NCI-H345 treated with DMSO at 0.1 percent for 48 hours (cell line): ENCODE data around the gene RSPH10B2.
A peak's percentile ranks its signal among the peaks of the same experiment; 100 is the strongest.
"Not testable (repeated sequence)": the region's sequence is repeated elsewhere in the genome, so short reads cannot be mapped to it uniquely, and the experiment has no call there.

Source experiments
- DNase-seq: peaks from one replicate; lab custom pipeline; 2025; ENCODE audit not compliant: unreplicated experiment; lab: John Stamatoyannopoulos, UW

Gene RSPH10B2

DNA sequence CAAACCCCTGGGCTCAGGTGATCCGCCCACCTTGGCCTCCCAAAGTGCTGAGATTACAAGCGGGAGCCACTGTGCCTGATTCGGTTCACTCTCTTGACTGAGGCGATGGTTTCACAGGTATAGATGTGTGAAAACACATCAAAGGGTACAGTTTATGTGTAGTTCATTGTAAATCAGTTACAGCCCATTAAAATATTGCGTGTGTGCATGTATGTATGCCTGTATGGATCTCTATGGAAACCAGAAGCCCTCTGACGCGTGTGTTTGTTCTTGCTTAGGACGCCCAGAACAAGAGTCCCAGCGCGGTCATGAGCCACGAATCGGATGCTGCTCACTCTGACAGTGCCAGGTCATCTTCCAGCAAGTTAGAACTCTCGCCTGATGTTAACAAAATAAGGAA lies 35.5 kb downstream of the RSPH10B2 start:
- not testable (repeated sequence) for DNase-seq

DNA sequence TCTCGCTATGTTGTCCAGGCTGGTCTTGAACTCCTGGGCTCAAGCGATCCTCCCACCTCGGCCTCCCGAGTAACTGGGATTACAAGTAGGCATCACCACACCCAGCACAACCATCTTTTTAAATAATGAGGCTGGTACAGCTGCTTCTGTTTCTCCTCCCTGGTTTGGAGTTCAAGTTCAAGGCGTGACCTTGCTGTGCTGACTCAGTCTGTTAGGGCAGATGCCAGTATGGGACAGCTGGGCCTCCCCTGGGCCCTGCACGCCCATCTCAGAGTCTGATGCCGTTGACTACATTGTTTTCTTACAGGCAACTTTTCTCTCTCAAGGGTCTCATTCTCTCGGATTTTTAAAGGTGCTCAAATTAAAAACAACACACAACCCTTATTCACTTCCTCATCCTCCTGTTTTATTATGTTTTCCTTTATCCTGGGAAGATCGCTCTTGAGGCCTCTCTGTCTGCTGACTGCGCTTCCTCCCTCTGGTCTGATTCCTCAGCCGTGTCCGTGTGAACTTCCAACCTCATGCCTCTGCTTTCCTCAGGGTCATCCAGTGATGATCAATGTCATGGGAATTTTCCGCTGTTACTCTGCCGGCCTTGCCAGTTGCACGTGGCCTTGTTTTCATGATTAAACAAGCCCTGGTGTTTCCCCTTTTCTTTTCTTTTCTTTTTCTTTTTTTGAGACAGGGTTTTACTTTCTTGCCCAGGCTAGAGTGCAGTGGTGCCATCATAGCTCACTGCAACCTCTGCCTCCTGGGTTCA lies 38.4 kb downstream of the RSPH10B2 start:
- not testable (repeated sequence) for DNase-seq

DNA sequence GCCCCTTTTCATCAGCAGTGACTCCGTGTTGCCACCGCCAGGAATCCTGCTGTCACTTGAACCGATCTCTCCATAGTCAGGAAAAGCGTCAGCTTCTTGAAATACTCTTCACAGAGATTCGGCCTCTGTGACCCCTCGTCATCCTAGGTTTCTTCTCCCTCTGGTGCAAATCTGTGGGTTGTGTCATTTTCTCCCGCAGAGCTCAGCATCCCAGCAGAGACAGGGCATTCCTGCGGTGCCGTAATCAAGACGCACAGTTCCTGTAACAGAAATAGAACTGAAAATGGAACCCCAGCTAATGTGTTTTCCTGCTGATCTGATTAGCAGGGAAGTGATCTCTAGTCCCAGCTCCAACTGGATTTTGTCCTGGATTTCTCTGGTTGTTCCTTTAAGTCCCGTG lies 40.4 kb downstream of the RSPH10B2 start:
- not testable (repeated sequence) for DNase-seq

DNA sequence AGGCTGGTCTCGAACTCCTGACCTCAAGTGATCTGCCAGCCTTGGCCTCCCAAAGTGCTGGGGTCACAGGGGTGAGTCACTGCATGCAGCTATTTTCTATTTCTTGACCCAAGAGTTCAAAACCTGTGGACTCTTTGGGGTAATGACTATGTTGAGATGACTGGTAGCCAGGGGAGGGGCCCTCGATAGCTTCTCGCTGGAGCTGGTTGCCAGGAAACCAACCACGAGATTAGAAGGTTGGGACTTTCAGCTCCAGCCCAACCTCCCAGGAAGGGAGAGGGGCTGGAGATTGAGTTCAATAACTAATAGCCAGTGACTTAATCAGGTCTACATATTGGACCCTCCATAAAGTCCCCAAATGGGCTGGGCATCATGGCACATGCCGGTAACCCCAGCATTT lies 43.3 kb downstream of the RSPH10B2 start:
- DNase-seq, result not testable (repeated sequence)

DNA sequence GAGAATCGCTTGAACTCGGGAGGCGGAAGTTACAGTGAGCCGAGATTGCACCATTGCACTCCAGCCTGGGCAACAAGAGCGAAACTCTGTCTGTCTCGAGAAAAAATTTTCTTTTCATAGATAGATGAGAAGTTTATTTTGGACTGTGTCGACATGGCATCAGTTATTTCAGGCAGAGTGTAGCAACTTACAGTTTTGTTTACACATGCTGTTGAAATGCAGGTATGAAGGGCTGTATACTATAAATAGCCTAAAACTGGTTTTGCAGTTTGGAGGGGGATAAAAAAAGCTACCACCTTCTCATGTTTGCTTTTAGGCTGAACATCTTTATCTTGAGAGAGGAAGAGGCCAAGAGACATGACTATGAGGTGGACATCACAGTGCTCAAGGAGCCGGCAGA lies 44.1 kb downstream of the RSPH10B2 start:
- DNase-seq, result not testable (repeated sequence)

DNA sequence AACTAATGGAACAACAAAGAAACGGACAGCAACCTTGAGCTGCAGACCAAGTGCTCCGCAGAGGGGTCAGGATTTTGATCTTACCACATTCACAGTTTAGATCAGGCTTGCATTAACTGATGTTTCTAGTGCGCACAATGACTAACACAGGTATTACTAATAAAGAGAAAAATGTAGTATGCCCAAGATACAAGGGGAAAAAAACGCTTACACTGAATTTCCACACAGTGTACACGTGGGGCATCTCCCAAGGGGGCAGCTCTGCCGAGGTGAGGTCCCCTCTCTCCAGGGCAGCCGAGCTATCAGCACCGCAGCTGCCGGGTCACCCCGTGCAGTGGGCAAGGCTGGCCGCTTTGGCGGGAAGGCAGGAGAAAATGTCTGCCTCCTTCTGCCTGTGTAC lies 46.0 kb downstream of the RSPH10B2 start:
- DNase-seq, result not testable (repeated sequence)

DNA sequence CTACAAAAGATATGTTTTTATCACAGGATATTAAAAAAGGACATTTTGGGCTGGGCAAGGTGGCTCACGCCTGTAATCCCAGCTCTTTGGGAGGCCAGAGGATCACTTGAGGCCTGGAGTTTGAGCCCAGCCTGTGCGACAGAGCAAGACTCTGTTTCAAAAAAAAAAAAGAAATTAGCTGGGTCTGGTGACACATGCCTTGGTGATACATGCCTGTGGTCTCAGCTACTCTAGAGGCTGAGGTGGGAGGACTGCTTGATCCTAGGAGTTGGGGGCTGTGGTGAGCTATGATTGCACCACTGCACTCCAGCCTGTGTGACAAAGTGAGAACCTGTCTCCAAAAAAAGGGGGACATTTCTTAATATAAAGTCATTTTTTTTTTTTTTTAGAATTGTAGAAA lies 46.4 kb downstream of the RSPH10B2 start:
- not testable (repeated sequence) for DNase-seq

DNA sequence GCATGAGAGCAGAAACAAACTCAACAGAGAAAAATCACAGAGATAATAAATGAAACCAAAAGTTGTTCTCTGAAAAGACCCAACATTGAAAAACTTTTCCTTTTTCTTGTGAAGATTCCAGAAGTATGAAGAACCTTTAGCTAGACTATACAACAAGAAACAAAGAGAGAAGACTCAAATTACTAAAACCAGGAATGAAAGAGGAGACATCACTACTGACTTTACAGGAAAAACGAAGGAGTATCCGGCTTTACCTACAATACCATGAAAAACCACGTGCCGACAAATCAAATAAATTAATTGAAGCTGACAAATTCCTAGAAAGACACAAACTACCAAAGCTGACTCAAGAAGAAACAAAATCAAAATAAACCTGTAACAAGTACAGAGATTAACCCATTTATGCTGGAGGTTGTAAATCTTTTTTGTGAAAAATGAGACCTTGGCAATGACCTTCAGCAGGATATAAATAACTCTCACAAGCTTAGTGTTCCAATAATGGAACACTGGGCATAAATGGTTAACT lies 53.6 kb downstream of the RSPH10B2 start:
- DNase-seq, result not testable (repeated sequence)

DNA sequence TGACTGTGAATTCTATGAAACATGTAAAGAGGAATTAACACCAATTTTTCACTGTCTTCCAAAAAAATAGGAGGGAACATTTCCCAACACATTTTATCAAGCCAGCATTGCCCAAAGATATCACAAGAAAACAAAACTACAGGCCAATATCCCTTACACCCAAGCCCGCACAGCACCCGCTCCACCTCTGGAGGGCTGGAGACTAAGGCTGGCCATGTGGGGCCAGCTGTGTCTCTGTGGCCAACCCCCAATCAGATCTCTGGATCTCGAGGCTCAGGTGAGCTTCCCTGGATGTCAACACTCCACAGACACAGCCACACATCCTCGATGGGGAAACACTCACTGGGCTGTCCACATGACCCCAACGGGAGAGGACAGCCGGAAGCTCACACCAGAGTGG lies 54.1 kb downstream of the RSPH10B2 start:
- not testable (repeated sequence) for DNase-seq

DNA sequence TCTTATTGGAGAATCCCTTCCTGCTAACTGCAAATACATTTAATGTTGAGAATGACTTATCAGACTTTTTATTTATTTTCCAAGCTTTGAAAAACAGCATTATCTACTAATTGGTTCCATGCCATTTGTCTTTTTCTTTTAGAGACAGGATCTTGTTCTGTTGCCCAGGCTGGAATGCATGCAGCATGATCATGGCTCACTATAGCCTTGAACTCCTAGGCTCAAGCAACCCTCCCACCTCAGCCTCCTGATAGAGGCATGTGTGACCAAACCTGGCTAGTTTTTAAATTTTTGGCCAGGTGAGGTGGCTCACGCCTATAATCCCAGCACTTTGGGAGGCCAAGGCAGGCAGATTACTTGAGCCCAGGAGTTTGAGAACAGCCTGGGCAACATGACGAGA lies 59.1 kb downstream of the RSPH10B2 start:
- DNase-seq, result not testable (repeated sequence)

DNA sequence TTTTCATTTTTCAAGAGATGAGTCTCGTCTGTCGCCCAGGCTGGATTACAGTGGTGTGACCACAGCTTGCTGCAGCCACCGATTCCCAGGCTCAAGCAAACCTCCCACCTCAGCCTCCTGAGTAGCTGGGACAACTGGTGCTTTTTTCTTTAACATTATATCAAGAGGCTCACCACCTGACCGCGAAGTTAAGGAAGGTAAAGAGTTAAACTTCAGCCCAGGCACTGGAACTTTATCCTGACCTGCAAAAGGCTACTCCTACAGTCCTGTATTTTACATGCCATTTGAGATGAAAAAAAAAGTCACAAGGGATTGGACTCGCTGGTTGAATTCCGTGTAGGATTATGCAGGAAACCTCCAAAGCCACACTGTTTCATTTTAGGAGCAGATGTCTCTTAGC lies 61.6 kb downstream of the RSPH10B2 start:
- not testable (repeated sequence) for DNase-seq

DNA sequence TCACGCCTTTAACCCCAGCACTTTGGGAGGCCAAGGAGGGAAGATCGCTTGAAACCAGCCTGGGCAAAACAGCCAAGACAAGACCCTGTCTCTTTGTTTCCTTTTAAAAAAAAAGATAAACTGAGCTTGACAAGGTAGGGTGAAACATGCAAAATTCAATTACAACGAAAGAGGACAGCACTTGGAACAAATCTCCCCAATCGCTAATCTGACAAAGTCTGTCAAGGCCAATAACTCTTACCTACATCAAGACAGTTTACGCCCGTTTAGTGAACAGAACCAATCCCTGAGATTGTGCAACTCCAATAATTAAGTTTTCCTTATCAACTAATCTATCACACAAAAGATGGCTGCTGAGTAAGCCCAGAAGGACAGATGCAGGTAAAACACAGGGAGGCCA lies 67.7 kb downstream of the RSPH10B2 start:
- not testable (repeated sequence) for DNase-seq

DNA sequence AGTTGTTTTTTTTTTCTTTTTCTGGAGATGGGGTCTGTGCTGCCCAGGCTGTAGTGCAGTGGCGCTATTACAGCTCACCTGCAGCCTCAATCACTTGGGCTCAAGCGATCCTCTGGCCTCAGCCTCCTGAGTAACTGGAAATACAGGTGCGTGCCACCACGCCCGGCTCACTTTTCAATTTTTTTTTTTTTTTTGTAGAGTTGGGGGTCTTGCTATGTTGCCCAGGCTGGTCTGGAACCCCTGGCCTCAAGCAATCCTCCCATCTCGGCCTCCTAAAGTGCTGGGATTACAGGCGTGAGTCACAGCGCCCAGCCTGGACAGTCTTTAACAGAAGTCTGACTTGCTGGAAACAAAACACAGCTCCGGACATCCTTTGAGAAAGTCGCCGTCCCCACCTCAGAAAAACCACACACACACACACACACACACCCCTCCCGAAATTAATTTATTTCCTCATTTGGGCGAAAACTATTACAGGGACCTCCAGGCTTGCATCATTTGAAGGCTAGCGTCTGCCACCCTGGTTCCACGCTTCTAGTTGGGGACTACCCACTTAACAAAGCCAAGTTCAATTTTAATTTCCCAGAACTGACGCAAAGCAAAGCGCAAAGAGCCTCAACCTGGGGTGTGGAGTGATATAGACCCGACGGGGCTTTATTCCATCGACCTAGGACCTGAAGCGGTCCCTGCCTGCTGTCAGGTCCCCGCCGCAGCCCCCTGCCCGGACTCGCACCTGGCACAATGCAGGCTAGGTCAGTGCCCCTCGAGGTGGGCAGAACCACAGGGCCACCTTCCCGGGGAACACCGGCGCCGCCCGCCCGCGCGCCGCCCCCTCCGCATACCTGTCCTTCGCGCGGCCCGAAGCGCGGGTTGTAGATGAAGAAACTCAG lies 71.6 kb downstream of the RSPH10B2 start:
- DNase-seq, result not testable (repeated sequence)

DNA sequence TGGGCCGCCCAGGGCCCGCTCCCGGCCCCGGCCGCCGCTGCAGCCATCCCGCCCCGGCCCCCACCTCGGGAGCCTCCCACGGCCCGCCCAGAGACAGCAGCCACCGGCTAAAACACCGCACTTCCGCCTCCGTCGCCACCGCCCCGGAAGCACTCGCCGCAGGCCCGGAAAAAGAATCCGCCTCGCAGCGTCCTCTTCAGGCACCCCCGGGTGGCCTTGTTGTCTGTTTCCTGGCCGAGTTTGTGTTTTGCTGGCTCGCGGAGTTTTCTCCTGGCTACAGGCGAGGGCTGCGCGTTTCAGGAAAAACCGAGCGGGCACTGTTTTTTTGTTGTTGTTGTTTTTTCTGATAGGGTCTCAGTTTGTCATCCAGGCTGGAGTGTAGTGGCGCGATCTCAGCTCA lies 72.2 kb downstream of the RSPH10B2 start, which contains the start of gene CCZ1B:
Gene CCZ1B (minus strand): TSS at position 125 of the 400 bp plus-strand sequence. CDS start 78 bp downstream, at position 47.
- peak; percentile 67 for DNase-seq

DNA sequence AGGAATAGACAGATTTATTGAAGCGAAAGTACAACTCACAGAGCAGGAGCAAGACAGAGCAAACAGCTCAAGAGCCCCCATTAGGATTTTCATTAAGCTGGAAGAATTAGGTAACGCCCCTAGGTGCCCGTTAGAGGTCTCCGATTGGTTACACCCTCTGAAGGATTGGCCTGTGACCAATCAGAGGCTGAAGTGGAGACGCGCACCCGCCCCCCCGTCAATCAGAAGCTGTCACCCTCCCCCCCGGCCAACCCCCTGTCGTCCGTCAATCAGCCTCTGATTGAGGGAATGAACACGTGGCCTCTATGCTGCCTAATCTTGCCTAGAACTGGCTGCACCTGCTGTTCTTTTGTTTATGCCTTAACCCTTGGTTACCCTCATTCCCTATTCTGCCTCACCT lies 73.3 kb downstream of the RSPH10B2 start:
- DNase-seq, result not testable (repeated sequence)

DNA sequence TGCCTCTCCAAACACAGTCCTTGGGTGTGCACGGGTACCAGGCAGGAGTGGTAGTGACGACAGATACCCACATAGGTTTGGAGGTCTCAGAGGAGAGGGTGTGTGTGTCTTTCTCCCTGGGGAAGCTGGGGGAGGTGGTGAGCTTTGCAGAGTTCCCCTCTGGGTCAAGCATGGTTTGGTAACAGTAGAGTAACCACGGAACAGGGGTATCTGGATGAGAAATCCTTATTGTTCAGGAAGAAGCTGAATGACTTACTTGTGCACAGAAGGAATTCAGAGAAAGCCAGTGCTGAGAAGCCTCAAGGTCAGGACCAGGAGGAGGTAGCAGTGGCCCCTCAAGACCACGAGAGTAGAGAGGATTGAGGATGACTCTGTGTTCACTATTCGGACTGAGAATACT lies 75.7 kb downstream of the RSPH10B2 start:
- DNase-seq, result not testable (repeated sequence)

DNA sequence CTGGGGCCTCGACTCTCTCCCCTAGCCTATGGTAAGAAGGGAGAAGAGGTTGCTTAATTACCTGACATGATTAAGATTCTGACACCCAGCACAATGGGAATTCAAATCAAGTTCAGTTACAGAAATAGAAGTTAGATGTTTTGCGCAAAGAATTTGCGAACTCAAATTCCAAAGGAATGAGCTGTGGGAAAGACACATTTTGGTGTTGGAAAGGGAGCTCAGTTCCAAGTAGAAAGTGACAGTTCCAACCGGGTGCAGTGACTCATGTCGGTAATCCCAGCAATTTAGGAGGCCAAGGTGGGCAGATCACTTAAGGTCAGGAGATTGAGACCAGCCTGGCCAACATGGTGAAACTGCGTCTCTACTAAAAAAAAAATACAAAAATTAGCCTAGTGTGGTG lies 76.1 kb downstream of the RSPH10B2 start:
- not testable (repeated sequence) for DNase-seq

DNA sequence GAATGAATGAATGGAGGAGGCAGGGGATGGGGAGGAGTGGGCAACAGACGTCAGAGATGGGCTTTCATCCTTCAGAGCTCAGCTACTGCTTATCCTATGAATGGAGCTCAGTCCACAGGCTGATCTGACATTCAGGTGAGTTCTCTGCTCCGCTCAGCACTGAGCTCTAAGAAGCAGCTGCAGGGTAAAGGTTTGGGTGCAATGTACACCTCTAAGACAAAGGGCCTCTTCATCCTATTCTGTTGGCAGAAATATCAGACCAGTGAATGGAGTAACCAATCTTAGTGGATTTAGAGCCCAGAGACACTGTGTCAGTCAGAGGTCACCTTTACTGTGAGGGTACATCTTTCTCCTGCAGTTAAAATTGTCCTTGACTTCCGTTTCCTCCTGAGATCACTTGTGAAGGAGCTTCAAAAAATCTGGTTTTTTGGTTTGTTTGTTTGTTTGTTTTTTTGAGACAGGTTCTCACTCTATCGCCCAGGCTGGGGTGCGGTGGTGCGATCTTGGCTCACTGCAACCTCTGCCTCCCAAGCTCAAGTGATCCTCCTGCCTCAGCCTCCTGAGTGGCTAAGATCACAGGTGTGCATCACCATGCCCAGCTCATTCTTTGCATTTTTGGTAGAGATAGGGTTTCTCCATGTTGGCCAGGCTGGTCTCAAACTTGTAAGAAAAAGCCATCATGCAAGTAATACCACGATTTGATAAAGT lies 77.3 kb downstream of the RSPH10B2 start:
- no peak for DNase-seq

DNA sequence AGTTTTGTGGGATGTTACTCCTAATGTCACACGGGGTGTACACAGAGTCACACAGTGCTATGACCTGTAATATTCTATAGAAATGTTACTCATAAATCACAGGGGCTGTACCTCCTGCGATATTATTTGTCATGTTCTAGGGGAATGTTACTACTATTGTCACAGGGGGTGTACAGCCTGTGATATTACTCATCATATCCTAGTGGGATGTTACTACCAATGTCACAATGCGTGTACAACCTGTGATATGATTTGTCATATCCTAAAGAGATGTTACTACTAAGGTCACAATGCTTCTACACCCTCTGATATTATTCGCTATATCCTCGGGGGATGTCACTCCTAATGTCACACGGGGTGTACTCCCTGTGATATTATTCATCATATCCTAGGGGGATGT lies 79.7 kb downstream of the RSPH10B2 start:
- DNase-seq, result no peak

DNA sequence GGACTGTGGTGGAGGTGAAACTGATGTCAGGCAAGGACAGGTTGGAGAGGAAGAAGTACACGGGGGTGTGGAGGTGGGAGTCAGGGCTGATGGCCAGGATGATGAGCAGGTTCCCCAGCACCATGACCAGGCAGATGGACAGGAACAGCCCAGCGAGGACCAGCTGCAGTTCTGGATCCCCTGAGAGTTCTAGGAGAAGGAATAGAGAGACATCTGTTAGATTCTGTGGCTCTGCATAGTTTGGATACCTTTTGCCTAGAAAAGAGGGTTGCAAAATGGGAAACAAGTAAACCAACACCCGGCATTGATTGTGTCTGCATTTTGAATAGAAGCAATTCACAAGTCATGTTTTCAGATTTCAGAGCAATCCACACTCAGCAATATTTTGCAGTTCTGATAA lies 81.6 kb downstream of the RSPH10B2 start:
- not testable (repeated sequence) for DNase-seq

DNA sequence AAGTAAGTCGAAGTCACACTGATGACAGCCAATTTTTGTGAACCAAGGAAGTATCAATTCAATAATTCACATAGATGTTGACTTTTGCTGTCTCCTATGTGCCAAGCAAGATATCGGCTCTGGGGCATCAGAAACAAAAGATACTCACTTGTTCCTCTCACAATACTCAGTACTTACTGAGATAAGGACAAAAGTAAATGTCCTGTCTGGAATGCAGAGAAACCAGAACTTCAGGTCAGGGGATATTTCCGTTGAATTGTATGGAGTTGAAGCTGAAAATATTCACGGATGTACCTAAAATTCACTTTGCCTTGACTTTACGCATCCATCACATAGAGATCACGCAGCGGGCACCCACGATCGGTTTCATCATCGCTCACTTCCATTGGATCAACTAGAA lies 83.2 kb downstream of the RSPH10B2 start:
- not testable (repeated sequence) for DNase-seq
